Small intestine (tissue), 7 donors: ENCODE measurements around the gene EIF1. TPM values are rescaled to one million over a fixed set of nuclear protein-coding genes. Genes with fewer than 3 reads are reported as not detected.

Source experiments
- DNase-seq, 2 donors: peaks; one replicate each; pipeline versions ENCODE4 v3.0.0 to v3.0.0-alpha.2; 2013
- FAIRE-seq: peaks from 2 replicates; lab custom pipeline; 2012; peaks lifted over from hg19 to GRCh38; lab: Jason Lieb, UNC
- H3K27ac ChIP-seq, 3 donors: one replicate each; pipeline ENCODE4 v1.5.1; 2013; ENCODE audit warnings: low read length in 2 of 3, mild to moderate bottlenecking in 2 of 3, control low read depth in 1 of 3, inconsistent platforms in 1 of 3, low read depth in 1 of 3, moderate library complexity in 1 of 3
- H3K27me3 ChIP-seq, 3 donors: one replicate each; pipeline ENCODE4 v1.6.1; 2013; ENCODE audit warnings: low read length in 3 of 3, inconsistent platforms in 1 of 3; ENCODE audit not compliant: control insufficient read depth in 3 of 3, insufficient read depth in 3 of 3
- H3K36me3 ChIP-seq, 3 donors: one replicate each; pipeline ENCODE4 v1.6.1; 2013; ENCODE audit warnings: low read length in 3 of 3, inconsistent platforms in 1 of 3, low read depth in 1 of 3, mild to moderate bottlenecking in 1 of 3, moderate library complexity in 1 of 3; ENCODE audit not compliant: control insufficient read depth in 3 of 3, insufficient read depth in 2 of 3
- H3K4me1 ChIP-seq, 3 donors: one replicate each; pipeline ENCODE4 v1.6.1; 2013; ENCODE audit warnings: low read length in 2 of 3, inconsistent platforms in 1 of 3, low read depth in 1 of 3, mild to moderate bottlenecking in 1 of 3, moderate library complexity in 1 of 3; ENCODE audit not compliant: control insufficient read depth in 3 of 3, insufficient read depth in 2 of 3
- H3K4me3 ChIP-seq, 3 donors: one replicate each; pipeline ENCODE4 v1.5.1; 2013; ENCODE audit warnings: low read length in 3 of 3, control low read depth in 1 of 3, inconsistent platforms in 1 of 3, low read depth in 1 of 3, mild to moderate bottlenecking in 1 of 3, moderate library complexity in 1 of 3
- H3K9me3 ChIP-seq, 2 donors: one replicate each; pipeline ENCODE4 v1.6.1; 2013; ENCODE audit warnings: low read depth in 1 of 2, low read length in 1 of 2; ENCODE audit not compliant: control insufficient read depth in 2 of 2, insufficient read depth in 1 of 2
- WGBS, 3 donors: extraction: QIAGEN DNeasy Blood & Tissue Kit; methylation state at CpG; one replicate each; pipeline ENCODE4 v1.1.7; 2013; 5-methylcytosine and 5-hydroxymethylcytosine counted together
- polyA plus RNA-seq, 4 donors: library from polyadenylated mRNA; stranded (reverse) in 3 of 4; unstranded in 1 of 4; fragments of 200-250 nt in 3 of 4; fragments of 120-200 nt in 1 of 4; gene quantifications; one replicate each; pipeline versions ENCODE4 v1.2.1 to v1.2.3, GENCODE V29; 2013
- donor health status: healthy with polysubstance abuse.
- donor health status: control.
- donor health status: control.
- donor health status: Bipolar disorder and iron deficiency.
- donor health status: healthy.

The EIF1 gene
- polyA plus RNA-seq, 4 donors, result 328 to 770 (median 618) TPM

DNA sequence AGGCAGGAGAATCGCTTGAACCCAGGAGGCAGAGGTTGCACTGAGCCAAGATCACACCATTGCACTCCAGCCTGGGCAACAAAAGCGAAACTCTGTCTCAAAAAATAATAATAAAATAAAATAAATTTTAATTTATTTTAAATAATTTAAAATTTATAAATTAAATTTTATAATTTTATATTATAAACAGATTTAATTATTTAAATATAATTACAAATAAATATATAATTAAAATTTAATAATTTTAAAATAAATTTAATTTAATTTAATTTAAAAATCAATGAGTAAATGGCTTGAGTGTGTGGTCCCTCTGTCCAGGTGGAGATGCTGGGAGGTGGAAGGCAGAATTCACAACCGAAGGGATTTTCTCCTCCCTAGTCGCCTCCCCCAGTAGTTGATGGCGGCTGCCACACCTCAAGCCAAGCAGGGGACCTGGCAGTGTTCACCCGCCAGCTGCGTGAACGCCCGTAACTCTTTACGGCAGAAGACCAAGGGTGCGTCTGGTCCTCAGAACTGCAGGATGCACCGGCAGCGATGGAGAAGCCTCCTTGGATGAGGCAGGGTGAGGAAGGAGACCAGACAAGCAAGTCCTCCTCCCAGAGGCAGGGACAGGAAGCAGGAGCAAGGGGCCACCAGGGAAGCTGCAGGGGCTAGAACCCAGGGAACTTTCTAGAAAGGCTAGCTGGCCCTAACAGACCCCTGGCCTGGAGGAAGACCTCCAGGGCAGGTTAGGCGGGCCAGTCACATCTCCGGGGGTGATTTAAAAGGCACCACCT lies 41.5 kb upstream of the EIF1 start:
- DNase-seq (no peak), FAIRE-seq (no peak)
- WGBS, 3 donors, result 35 to 75% (median 50%) methylated on average over 15 of the region's 15 CpGs
- Histone ChIP-seq H3K27me3 (peaks cover 0 to 3% (median 0%) of the 10 kb centered on the region in 3 donors), H3K4me3 (no peak overlapping the region), H3K27ac (no peak overlapping the region), H3K9me3 (no peaks in the 10 kb centered on the region), H3K36me3 (no peaks in the 10 kb centered on the region), H3K4me1 (peaks cover 0 to 27% (median 7%) of the 10 kb centered on the region in 3 donors)

DNA sequence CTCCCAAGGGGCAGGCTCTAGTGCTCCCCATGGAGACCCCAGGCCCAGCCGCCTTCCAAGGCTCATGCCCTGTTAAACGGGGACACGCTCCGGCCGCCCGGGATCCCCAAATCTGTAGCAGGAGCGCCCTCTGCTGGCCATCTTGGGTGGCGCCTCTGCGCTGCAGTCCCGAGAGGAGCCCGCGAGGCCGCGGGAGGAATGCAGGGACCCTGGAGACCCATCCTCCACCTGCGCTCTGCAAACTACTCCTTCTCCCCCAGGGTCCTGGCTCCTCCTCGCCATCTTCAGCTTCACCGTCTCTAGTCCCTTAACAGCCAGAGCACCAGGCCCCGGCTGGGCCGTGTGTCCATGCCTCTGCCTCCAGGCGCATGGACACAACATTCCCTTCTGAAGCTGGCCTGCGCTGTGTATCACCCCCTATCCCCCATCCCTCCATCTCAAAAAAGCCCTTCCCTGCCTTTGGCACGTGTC lies 40.7 kb upstream of the EIF1 start:
- Histone ChIP-seq H3K27ac (peak overlapping the region; percentile 39 to 77 (median 69)), H3K4me3 (peak overlapping the region in 1 of 3 donors; percentile 17), H3K27me3 (peaks cover 0 to 3% (median 0%) of the 10 kb centered on the region in 3 donors), H3K36me3 (no peaks in the 10 kb centered on the region), H3K9me3 (no peaks in the 10 kb centered on the region), H3K4me1 (peaks cover 0 to 34% (median 13%) of the 10 kb centered on the region in 3 donors)
- 1 to 3% (median 1%) methylated on average over 22 of the region's 22 CpGs for whole genome bisulfite sequencing, 3 donors
- FAIRE-seq (no peak), DNase-seq (peak; percentile 84 to 90)

DNA sequence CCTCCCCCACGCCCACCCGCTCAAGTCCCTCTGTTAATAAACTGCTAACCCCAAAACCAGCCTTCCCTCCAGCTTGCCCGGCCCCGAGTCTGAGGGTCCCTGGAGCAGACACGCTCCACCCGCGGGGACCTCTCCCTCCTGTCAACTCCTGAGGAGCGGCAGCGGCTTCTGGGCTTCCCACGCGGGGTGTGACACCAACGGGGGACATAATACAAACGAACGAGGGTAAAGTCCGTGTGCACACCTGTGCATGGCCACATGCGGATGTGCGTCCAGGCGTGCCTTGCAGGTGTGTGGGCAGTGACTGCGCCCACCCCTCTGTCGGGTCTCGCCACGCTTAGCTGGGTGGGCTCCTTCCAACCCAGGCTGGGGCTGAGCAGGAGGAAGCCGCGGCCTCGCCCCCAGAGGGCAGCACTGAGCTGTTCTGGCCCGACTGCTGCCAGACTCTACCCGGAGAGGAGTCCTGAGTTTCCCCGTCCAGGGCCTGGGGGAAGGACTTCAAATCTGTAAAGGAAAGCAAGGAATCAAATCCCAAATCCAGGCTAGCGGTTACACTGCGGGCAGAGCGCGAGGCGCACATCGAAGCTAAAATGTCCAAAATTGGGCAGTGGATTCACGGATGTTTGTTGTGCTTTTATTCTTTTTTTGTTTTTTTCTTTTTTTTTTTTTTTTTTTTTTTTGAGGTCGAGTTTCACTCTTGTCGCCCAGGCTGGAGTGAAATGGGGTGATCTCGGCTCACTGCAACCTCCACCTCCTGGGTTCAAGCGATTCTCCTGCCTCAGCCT lies 40.1 kb upstream of the EIF1 start:
- H3K27ac ChIP-seq, result peak overlapping the region; percentile 39 to 77 (median 69)
- DNase-seq (peak; percentile 85 to 92), FAIRE-seq (no peak)
- H3K27me3 ChIP-seq, result peaks cover 0 to 3% (median 0%) of the 10 kb centered on the region in 3 donors
- 2 to 5% (median 2%) methylated on average over 39 of the region's 39 CpGs for WGBS, 3 donors
- H3K4me3 ChIP-seq, result peak overlapping the region in 1 of 3 donors; percentile 17
- peaks cover 0 to 41% (median 16%) of the 10 kb centered on the region in 3 donors for H3K4me1 ChIP-seq
- H3K36me3 ChIP-seq, result no peaks in the 10 kb centered on the region
- H3K9me3 ChIP-seq, result no peaks in the 10 kb centered on the region

DNA sequence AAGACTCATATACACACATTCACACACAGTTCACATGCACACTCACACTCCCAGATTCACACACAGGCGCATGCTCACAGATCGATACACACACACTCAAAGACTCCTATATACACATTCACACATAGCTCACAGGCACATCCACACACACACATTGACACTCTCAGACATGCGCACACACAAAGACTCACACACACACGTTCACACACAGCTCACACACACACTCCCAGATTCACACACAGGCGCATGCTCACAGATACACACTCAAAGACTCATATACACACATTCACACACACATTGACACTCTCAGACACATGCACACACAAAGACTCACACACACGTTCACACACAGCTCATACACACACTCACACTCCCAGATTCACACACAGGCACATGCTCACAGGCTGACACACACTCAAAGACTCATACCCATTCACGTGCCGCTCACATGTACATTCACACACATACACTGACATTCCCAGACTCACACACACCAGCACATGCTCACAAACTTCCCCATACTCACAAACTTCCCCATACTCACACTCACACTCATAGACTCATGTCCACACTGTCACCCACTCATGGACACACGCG lies 38.7 kb upstream of the EIF1 start:
- Histone ChIP-seq H3K36me3 (peaks cover 0 to 1% (median 0%) of the 10 kb centered on the region in 3 donors), H3K4me1 (peaks cover 3 to 53% (median 21%) of the 10 kb centered on the region in 3 donors), H3K27ac (peak overlapping the region in 1 of 3 donors; percentile 9), H3K27me3 (peaks cover 0 to 3% (median 0%) of the 10 kb centered on the region in 3 donors), H3K4me3 (no peak overlapping the region), H3K9me3 (no peaks in the 10 kb centered on the region)
- 91 to 92% (median 92%) methylated on average over 10 of the region's 10 CpGs for WGBS, 3 donors
- DNase-seq, result no peak
- FAIRE-seq, result no peak

DNA sequence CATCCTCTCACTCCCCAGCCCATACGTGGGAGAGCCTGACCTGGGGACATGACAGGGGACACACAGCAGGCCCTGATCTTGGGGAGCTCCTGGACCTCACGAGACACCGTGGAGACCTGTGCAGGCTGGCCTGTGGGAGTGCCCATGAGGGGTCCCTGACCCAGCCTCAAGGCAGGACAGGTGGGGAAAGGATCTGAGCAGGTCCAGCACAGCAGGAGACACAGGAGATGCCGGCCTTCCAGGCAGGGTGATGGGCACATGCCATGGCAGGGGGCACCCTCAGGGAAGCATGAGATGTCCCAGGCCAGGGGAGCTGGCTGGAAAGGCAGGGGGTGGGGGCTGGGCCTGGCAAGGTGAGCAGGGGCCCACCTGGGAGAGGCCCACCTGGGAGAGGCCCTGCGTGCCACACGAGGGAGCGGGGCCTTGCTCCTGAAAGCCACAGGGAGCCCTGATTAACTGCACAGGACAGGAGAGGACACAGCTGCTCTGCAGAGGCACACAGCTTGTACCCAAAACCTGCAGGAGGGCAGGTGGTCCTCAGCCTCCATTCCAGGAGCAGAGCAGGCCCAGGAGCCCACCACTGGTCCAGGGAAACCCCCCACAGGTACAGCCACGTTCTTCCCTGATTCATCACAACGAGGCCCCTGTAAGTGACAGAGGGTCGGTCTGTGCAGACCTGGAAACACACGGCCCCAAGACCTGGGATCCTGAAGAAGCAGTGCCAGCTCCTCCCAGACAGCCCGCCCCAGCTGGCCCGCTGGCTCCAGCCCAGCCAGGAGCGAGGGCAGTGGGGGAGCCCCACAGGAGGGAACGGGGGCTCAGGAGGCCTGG lies 37.7 kb upstream of the EIF1 start:
- peak overlapping the region; percentile 90 to 96 (median 95) for H3K27ac ChIP-seq
- DNase-seq, result no peak
- H3K36me3 ChIP-seq, result peaks cover 0 to 2% (median 0%) of the 10 kb centered on the region in 3 donors
- WGBS, 3 donors, result 34 to 66% (median 44%) methylated on average over 15 of the region's 15 CpGs
- H3K9me3 ChIP-seq, result no peaks in the 10 kb centered on the region
- peaks cover 0 to 3% (median 0%) of the 10 kb centered on the region in 3 donors for H3K27me3 ChIP-seq
- peaks cover 3 to 63% (median 21%) of the 10 kb centered on the region in 3 donors for H3K4me1 ChIP-seq
- H3K4me3 ChIP-seq, result no peak overlapping the region
- FAIRE-seq, result no peak

DNA sequence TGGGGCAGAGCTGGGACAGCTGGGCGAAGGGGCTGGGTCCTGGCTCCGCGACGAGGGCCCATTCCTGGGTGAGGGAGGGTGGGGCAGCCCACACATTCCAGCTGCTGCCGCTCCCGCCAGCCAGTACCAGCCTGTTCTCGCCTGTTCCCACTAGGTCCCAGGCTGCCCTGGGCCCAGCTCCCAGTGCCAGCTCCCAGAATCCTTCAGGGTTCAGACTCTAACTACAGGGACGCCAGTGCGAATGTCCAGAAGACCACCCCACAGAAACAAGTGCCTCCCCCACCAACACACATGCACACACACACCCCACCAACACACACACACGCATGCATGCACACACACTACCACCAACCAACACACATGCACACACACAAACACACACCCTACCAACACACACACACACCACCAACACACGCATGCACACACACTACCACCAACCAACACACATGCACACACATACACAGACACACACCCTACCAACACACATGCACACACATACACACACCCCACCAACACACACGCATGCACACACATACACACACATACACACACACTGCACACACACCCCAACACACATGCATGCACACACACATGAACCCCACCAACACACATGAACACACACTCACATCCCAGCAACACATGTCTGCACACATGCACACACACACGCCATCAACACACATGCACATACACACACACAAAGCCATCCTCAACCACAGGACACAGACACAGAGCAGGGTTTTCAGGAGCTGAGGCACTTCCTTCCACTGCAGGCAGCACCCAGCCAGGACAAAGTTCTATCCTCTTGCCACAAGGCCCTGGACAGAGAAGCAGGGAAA lies 36.8 kb upstream of the EIF1 start:
- no peak for FAIRE-seq
- peaks cover 3 to 71% (median 25%) of the 10 kb centered on the region in 3 donors for H3K4me1 ChIP-seq

DNA sequence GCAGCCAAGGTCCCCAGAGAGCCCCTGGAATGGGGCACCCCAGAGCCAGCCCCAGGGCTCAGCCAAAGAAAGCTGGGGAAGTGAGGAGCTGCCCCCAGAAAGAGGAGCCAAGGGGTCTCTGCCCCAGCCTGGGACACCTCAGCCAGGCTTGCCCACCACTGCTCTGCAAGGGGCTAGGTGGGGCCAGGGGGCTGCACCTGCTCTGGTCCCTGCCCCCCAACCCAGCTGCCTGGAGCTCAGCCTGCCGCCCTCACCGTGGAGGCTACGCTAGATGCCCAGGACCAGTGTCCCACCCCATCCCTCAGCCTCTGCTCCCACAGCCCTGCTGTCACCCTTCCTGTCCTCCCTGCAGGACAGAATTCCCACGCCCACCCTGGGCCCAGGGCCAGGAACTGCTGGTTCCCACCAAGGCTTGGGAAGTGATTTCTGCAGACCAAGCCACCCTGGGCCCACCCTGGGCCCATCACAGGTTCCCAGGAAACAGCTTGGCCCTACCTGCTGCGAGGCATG lies 36.2 kb upstream of the EIF1 start:
- H3K27ac ChIP-seq, result peak overlapping the region; percentile 90 to 96 (median 95)
- DNase-seq (no peak), FAIRE-seq (no peak)
- H3K4me3 ChIP-seq, result no peak overlapping the region
- 64 to 78% (median 65%) methylated on average over 4 to 5 of the region's 5 CpGs for WGBS, 3 donors
- no peaks in the 10 kb centered on the region for H3K9me3 ChIP-seq
- H3K36me3 ChIP-seq, result peaks cover 0 to 2% (median 0%) of the 10 kb centered on the region in 3 donors
- peaks cover 3 to 78% (median 25%) of the 10 kb centered on the region in 3 donors for H3K4me1 ChIP-seq
- H3K27me3 ChIP-seq, result peaks cover 0 to 3% (median 0%) of the 10 kb centered on the region in 3 donors

More for the DNA sequence above, 36.8 kb upstream of the EIF1 start:
- H3K36me3 ChIP-seq, result peaks cover 0 to 2% (median 0%) of the 10 kb centered on the region in 3 donors
- peaks cover 0 to 3% (median 0%) of the 10 kb centered on the region in 3 donors for H3K27me3 ChIP-seq
- peak; percentile 91 to 93 for DNase-seq
- peak overlapping the region; percentile 90 to 96 (median 95) for H3K27ac ChIP-seq
- no peak overlapping the region for H3K4me3 ChIP-seq
- no peaks in the 10 kb centered on the region for H3K9me3 ChIP-seq
- WGBS, 3 donors, result 27 to 60% (median 54%) methylated on average over 13 of the region's 13 CpGs
